HT1080 (cell line): ENCODE measurements around the gene MYBPH. TPM values are rescaled to one million over a fixed set of nuclear protein-coding genes. Genes with fewer than 3 reads are reported as not detected.

Experiments used
- DNase-seq: peaks from one replicate; pipeline ENCODE4 v3.0.0-alpha.2; 2015; ENCODE audit warnings: low read depth
- total RNA-seq: library from RNA; depleted of rRNA; stranded (reverse); fragments of >200 nt; shearing (Covaris generic); gene quantifications from 2 replicates; pipeline ENCODE4 v1.2.3, GENCODE V29; 2014; rRNA removed

The MYBPH gene
- total RNA-seq, 1 experiment from 2014 or later = not detected

GRCh38 chr1:203129501-203130231, 46.0 kb downstream of the MYBPH start:
- no peak for DNase-seq

DNA sequence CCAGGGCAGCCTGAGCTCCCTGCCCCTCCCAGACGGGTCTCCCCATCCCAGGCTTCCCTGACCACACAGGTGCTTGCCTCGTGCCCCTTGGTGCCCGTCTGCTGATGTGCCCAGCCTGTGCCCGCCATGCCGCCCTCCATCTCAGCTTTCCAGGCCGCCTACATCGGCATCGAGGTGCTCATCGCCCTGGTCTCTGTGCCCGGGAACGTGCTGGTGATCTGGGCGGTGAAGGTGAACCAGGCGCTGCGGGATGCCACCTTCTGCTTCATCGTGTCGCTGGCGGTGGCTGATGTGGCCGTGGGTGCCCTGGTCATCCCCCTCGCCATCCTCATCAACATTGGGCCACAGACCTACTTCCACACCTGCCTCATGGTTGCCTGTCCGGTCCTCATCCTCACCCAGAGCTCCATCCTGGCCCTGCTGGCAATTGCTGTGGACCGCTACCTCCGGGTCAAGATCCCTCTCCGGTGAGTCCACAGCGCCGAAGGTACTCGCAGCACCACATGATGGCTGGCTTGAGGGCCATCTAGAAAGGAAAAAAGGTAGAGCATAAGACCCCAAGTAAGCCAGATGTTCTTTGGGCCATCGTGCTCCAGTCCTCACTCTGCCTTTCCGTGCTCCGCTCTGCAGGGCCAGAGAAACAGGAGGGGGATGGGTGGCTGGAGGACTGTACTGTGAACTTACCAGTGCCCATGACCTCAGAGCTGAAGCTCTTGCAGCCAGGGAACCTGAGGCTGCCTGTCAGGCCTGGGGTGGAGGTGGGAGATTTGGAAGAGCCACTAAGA, 46.7 kb downstream of the MYBPH start:
- no peak for DNase-seq

DNA sequence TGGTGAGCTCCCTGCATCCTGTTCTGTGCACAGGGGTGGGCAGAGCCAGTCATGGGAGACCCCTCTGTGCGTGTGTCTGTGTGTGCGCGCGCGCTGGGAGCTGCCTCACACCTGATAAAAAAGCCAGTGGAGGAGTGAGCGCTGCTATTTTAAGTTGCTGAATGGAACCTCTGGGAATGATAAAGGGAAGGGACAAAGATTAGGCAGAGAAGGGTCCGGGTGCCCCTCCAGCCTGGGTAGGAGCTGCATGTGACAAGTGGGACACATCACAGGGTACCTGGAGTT, 47.3 kb downstream of the MYBPH start:
- no peak for DNase-seq

DNA sequence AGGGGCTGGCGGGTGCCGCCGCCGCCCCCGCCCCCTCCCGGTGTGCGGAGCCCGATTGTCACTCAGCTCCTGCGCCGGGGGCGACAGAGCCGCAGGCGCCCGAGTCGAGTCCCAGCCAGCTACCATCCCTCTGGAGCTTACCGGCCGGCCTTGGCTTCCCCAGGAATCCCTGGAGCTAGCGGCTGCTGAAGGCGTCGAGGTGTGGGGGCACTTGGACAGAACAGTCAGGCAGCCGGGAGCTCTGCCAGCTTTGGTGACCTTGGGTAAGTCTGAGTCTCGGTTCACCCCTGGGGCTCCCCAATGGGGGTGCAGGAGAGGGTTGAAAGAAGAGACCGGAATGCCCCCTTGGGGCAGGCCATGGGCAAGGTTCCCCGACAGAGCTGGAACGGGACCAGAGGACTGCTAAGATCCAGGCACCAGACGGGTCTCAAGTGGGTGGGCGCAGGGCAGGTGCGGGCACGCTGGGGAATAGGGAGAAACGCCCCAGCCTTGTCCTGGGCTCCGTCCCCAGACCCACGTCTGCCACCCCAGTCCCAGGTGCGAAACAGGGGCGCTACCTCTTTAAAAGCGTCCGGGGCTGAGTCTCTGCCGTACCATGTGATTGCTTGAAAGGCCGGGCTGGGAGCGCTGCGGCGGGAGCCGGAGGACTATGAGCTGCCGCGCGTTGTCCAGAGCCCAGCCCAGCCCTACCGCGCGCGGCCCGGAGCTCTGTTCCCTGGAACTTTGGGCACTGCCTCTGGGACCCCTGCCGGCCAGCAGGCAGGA, 47.8 kb downstream of the MYBPH start, which contains the start of gene ADORA1:
ADORA1 (plus strand) TSS at position 61 of the 765 bp plus-strand sequence. CDS start 1,116 bp downstream, outside the sequence.
- peak; percentile 46 for DNase-seq

DNA sequence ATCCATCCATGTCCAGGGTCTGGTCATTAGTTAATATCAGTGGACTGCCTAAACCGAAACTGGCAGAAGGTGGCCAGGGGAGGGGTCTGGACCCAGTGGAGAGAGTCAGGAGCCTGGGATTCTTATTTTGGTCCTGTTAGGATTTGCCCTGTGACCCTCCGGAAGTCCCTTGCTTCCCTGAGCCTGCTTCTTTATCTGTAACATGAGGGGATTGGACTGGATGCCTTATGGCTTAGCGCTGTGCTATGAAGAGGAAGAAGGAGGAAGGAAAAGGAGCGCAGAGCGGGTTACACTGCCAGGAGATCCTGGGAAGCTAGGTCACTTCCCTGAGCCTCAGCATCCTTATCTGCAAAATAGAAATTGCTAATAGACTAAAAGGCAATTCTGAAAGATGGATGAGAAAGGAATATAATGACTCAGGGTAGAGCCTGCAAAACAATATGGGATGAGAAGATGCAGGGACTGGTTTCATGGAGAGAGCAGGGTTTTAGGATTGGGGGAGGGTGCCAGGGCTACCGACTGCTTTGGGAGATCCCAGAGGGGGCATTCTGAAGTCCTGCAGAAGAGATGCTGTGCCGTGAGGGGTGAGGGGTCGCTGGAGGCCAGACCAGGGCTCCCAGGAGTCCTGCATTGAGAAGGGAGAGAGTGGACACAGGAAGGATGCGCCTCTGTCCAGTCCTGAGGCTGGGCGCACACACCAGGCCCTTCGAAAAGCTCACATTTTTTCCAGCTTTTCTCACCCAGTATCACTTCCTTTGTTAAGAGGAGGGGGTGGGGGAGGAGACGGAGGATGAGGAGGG, 48.6 kb downstream of the MYBPH start:
- no peak for DNase-seq

GRCh38 chr1:203126151-203126865, 49.3 kb downstream of the MYBPH start:
- peak; percentile 46 for DNase-seq

DNA sequence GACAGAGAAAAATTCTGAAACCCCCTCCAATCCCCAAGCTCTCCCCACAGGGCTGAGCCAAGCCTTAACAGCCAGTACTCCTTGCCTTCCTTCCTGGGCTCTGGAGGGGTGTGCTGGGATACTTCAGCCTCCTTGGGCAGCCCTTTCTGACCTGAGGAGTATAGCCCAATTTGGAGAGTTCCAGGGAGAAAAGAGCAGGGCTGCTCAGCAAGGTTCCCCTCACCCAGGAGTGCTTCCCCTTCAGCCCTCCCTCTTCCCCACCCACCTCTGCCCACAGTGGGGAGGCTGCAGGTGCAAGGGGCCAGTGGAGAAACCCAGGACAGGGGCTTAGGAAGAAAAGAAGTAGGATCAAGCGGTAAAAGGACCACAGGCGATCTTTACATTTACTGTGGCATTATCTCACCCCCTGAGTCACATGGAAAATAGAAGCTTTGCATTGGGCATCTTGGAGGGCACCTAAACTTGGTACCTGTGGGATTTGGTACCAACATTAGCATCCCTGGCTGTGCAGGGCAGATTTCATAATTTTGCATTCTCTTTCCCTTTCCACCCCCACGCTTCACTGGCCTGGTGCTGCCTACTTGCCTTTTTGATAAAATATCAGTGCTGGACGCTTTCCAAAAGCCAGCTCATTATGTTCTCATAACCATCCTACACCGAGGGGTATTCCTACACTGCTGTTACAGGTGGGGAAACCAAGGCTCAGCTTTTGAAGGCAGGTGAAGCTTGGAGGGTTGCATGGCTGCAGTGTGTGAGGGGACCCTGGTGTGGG, 50.9 kb downstream of the MYBPH start:
- peak; percentile 51 for DNase-seq

DNA sequence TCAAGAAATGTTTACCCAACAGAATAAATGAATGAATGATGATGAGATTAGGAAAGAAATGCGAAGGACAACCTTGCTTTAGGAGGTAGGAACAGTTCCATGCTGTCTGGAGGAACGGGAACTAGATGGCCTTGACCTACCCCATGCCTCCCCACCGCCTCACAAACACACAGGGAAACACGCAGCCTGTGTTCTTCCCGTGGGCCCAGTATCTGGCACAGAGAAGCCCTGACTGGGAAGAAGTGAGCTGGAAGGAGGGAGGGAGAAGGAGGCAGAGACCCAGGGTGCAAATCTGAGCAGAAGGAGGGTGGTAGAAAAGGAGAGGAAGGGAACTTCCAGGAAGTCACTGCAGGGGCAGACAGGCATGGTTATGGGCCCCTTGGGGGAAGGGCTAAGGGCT, 51.6 kb downstream of the MYBPH start:
- no peak for DNase-seq

DNA sequence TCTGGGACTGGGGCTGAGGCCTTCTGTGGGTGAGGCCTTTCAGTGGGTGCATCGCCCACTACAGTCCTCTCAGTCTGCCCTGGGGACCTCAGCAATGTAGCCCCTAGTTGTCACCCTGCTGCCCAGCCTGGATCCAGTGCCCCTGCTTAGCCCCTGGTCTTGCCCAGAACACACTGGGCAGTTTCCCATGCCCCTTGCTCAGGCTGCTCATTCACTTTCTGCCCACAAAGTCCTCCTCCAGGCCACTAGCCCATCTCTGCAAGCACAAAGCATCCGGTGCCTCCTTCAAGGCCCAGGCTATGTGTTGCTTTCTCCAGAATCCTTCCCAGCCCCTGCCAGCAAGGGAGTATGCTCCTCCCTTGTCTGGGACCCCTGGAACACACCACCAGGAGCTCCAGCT, 53.5 kb downstream of the MYBPH start:
- DNase-seq = no peak

DNA sequence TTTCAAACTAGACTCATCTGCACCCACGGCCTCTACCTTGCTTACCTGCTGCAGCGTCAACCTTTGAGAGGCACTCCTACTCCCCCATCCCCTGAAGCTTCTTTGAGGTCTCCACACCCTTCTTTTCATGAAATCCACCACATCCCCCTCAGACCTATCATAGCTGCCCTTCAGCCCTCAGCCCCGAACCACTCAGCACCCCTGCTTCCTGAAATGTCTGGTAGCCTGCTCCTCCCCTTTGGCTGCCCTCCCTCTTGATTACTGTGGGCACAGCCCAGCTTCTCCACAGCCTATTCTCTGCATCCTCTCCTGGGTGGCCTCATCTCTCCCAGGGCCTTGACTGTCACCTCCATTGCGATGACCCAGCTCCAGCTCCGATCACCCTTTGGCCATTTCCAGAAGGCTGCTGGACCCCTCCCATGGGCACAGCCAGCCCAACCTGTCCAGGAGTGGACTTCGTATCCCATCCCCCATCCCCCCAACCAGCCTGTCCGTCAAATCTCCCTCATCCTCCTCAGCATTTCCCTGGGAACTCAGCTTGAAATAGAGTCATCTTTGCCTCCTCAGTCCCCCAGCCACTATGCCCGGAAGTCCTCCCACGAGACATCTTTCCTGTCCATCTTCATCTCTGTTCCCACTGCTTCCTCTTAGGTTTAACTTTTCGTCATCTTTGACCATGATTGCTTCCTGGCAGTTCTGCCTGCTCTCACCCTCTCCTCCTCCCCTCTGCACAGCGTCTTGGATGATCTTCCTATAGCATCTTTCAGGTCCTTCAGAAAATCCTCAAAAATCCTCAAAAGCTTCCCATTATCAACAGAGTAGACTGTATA, 54.2 kb downstream of the MYBPH start:
- DNase-seq = no peak

DNA sequence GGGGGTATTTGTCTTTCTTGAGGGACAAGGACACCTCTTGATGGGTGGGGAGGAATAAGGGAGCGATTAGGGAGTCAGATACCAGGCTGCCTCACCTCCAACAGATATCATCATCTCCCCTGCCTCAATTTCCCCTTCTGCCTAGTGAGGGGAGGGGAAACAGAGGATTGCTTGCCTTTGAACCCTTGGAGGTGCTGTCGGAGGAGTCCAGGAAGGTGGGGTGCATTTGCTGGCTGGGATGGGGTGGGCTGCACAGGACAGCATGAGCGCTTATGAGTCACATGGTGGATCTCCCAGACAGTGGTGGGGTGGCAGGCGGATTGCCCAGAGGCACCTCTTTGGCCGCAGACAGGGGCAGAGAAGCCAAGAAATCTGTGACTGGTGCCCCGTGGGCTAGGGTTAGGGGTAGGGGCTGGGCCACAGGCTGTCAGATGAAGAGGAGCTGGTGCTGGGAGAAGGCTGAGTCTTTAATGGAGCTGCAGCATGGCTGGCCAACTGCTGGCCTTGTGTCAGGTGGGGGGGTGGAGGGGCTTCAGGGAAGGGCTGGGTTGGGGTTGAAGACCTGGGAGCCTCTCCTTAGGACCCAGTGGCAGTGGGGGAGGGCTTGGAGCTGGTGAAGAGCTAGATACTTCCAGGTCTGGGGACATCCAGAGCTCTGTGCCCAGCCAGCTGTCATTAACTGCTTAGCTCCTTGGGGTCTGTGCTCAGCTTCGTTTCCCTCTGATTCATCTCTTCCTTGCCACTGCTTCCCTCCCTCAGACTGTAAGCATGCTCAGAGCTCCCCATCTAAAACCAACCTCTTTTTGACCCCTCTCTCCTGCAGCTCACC, 55.1 kb downstream of the MYBPH start:
- DNase-seq = no peak

Other genes starting within 250 kb of the MYBPH start
- 14.8 and 17.7 TPM in 2 replicates for gene KLHL12, start 248.6 kb downstream of the MYBPH start, total RNA-seq
- 90.5 and 116 TPM in 2 replicates for gene ADIPOR1, start 217.5 kb downstream of the MYBPH start, total RNA-seq
- gene CYB5R1, start 208.6 kb downstream of the MYBPH start, total RNA-seq = 23.1 and 23.5 TPM in 2 replicates
- 64.0 and 75.3 TPM in 2 replicates for gene TMEM183A, start 168.5 kb downstream of the MYBPH start, total RNA-seq
- 1.3 and 2.4 TPM in 2 replicates for gene PPFIA4, start 149.3 kb downstream of the MYBPH start, total RNA-seq
- not detected in 2 replicates for gene MYOG, start 89.8 kb downstream of the MYBPH start, total RNA-seq
- gene ADORA1, start 48.1 kb downstream of the MYBPH start, total RNA-seq = 3.8 and 6.2 TPM in 2 replicates
- gene CHI3L1, start 10.9 kb upstream of the MYBPH start, total RNA-seq = 3.3 and 5.7 TPM in 2 replicates
- gene CHIT1, start 53.8 kb upstream of the MYBPH start, total RNA-seq = not detected in 2 replicates
- gene BTG2, start 129.7 kb upstream of the MYBPH start, total RNA-seq = 10.9 and 11.8 TPM in 2 replicates
- gene FMOD, start 175.3 kb upstream of the MYBPH start, total RNA-seq = 0.20 TPM in 1 of 2 replicates, not detected in the other